Measurements from ENCODE around the gene TIMM9.
A peak's percentile ranks its signal among the peaks of the same experiment; 100 is the strongest.
"Not testable (repeated sequence)": the region's sequence is repeated elsewhere in the genome, so short reads cannot be mapped to it uniquely, and the experiment has no call there.

TIMM9 gene

DNA sequence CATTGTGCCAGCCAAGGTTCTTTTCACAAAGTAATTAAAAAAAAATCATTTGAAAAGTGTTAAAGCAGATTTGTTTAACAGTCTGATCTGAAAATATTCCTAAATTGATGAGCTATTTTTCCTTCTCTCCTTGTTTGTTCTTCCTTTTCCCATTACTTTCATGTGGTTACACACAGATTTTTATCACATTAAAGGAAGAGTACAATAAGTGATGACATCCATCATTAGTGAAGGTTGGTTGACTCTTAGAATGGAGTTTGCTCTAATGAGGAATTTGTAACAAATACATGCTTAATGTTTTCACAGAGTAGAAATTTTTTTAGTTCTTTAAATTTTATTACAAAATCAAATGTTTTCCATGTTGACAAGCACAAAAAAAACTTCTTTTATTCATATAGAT lies 50.5 kb downstream of the TIMM9 start:
- ATAC-seq (replicated peaks) (no peak), DNase-seq (no peak)
- no peak overlapping the region for H3K27ac Mint-ChIP-seq
- peaks cover 0 to 5% of the 10 kb centered on the region in 2 donors for H3K4me1 Mint-ChIP-seq (ENCODE audit: low read depth in 2 of 2)
- H3K36me3 Mint-ChIP-seq (ENCODE audit: insufficient read depth) = peaks cover 26% of the 10 kb centered on the region
- H3K9me3 Mint-ChIP-seq = no peaks in the 10 kb centered on the region
- no peak overlapping the region for H3K4me3 Mint-ChIP-seq
- H3K27me3 Mint-ChIP-seq = no peaks in the 10 kb centered on the region

- Mint-ChIP-seq H3K4me3 (no peak overlapping the region), H3K9me3 (no peaks in the 10 kb centered on the region), H3K4me1 (ENCODE audit: low read depth in 2 of 2) (no peaks in the 10 kb centered on the region), H3K27ac (peak overlapping the region; percentile 3 to 65), H3K36me3 (ENCODE audit: insufficient read depth) (peaks cover 67% of the 10 kb centered on the region), H3K27me3 (no peaks in the 10 kb centered on the region)
- DNase-seq = no peak
- ATAC-seq (replicated peaks) = no peak
Measured at GRCh38 chr14:58368956-58369355, 58.4 kb downstream of the TIMM9 start.

GRCh38 chr14:58367296-58367695 lies 60.0 kb downstream of the TIMM9 start:
- H3K4me3 Mint-ChIP-seq = no peak overlapping the region
- peaks cover 68% of the 10 kb centered on the region for H3K36me3 Mint-ChIP-seq (ENCODE audit: insufficient read depth)
- DNase-seq (no peak), ATAC-seq (replicated peaks) (no peak)
- H3K9me3 Mint-ChIP-seq = no peaks in the 10 kb centered on the region
- H3K27me3 Mint-ChIP-seq = no peaks in the 10 kb centered on the region
- H3K27ac Mint-ChIP-seq = no peak overlapping the region
- H3K4me1 Mint-ChIP-seq (ENCODE audit: low read depth in 2 of 2) = no peaks in the 10 kb centered on the region

- ATAC-seq (replicated peaks) = no peak
- Mint-ChIP-seq H3K4me1 (ENCODE audit: low read depth in 2 of 2) (no peaks in the 10 kb centered on the region), H3K27me3 (no peaks in the 10 kb centered on the region), H3K36me3 (ENCODE audit: insufficient read depth) (peaks cover 79% of the 10 kb centered on the region), H3K9me3 (no peaks in the 10 kb centered on the region), H3K27ac (no peak overlapping the region), H3K4me3 (no peak overlapping the region)
- DNase-seq = no peak
Measured at GRCh38 chr14:58364316-58364715, 63.0 kb downstream of the TIMM9 start.

DNA sequence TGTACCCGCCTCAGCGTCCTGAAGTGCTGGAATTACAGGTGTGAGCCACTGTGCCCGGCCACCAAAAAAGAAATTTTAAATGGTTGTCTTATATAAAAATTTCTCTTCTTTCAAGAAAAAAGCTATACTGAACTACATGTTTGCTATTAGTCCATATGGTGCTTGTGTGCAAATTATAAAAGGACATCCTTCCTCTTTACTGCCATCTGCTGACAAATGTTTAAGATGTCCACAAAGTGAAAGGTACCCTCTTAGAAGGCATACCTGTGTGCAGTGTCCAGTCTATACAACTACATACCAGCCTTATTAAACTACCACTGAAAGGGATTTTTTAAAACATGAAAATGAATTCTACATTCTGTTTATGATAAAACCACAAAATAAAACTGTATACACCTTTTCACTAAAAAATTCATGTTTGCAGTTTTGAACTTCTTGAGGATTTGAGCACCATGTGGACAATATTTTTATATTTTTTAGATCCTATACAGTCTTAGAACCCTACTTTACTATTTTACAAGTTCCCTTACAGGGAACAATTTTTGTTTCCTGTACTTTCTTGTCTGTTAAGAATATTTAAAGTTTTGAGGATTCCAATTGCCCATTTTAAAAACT lies 64.4 kb downstream of the TIMM9 start:
- ATAC-seq (replicated peaks) = peak; percentile 60

GRCh38 chr14:58362272-58362671 lies 65.1 kb downstream of the TIMM9 start:
- H3K4me3 Mint-ChIP-seq; H3K9me3 Mint-ChIP-seq; H3K4me1 Mint-ChIP-seq (ENCODE audit: low read depth in 2 of 2); H3K27me3 Mint-ChIP-seq; ATAC-seq (replicated peaks); DNase-seq; H3K27ac Mint-ChIP-seq: not testable (repeated sequence)
- H3K36me3 Mint-ChIP-seq (ENCODE audit: insufficient read depth) = peaks cover 65% of the 10 kb centered on the region

More for the DNA sequence above, 64.4 kb downstream of the TIMM9 start:
- no peak for DNase-seq
- no peak overlapping the region for H3K4me3 Mint-ChIP-seq
- no peaks in the 10 kb centered on the region for H3K9me3 Mint-ChIP-seq
- no peak overlapping the region for H3K27ac Mint-ChIP-seq
- no peaks in the 10 kb centered on the region for H3K27me3 Mint-ChIP-seq
- no peaks in the 10 kb centered on the region for H3K4me1 Mint-ChIP-seq (ENCODE audit: low read depth in 2 of 2)
- H3K36me3 Mint-ChIP-seq (ENCODE audit: insufficient read depth) = peaks cover 71% of the 10 kb centered on the region

Measured in effector memory CD8-positive, alpha-beta T cell (primary cell).